ENCODE results near the gene GSTT2B.
"Not testable (repeated sequence)": the region's sequence is repeated elsewhere in the genome, so short reads cannot be mapped to it uniquely, and the experiment has no call there.

Gene GSTT2B

DNA sequence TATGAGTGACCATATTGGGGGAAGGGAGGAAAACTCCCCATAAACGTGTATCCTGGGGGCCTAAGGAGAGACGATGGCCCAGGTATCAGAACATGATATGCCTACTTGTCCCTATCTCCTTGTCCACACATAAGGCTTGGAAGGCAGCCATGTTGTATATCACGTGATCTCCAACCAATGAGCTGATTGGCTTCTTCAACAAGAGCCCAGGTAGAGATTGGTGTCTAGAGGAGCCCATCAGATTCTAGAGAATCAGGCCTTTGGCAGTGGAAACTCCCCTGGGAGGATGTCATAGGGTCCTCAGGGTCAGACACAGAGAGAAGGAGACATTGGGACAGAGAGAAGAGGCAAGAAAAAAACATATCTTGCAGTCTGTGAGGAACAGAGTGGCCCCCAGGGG is 13.6 kb downstream of the GSTT2B start:
- not testable (repeated sequence) for DNase-seq, ATAC-seq

DNA sequence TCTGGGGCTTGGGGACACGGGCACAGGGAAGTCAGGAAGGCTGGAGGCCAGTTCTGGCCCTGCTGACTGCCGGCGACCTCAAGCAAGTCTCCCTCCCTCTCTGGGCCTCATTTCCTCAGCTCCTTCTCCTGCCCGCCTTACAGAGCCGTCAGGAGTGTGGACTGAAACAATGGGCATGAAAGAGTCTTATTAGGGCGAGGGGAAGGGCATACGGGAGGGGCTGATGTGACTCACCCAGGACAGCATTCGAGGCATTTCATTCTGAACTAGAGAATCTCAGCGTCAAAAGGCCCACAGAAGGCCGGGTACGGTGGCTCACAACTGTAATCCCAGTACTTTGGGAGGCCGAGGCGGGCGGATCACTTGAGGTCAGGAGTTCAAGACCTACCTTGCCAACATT is 20.8 kb downstream of the GSTT2B start:
- not testable (repeated sequence) for ATAC-seq, DNase-seq

DNA sequence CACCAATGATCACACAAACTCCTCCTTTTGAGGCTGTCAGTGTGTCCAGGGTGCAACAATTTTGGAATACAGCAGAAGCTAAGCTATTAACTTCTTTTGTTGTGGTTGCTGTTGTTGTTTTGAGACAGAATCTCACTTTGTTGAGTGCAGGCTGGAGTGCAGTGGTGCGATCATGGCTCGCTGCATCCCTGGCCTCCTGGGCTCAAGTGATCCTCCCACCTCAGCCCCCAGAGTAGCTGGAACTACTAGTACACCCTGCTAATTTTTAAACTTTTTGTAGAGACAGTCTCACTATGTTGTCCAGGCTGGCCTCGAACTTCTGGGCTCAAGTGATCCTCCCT is 22.0 kb downstream of the GSTT2B start:
- ATAC-seq (no peak), DNase-seq (no peak)

- DNase-seq (no peak), ATAC-seq (no peak)
These were observed 22.5 kb downstream of the GSTT2B start for GRCh38 chr22:23938328-23939016.

GRCh38 chr22:23926561-23926960 is 34.4 kb downstream of the GSTT2B start:
- no peak for DNase-seq

GRCh38 chr22:23925020-23925606 is 35.9 kb downstream of the GSTT2B start:
- DNase-seq (no peak), ATAC-seq (no peak)

More at GRCh38 chr22:23926561-23926960, 34.4 kb downstream of the GSTT2B start:
- no peak for ATAC-seq

- DNase-seq (no peak), ATAC-seq (no peak)
These were observed 38.1 kb downstream of the GSTT2B start for GRCh38 chr22:23922921-23923320.

- ATAC-seq, DNase-seq: not testable (repeated sequence)
These were observed 39.3 kb downstream of the GSTT2B start for GRCh38 chr22:23921586-23922201.

DNA sequence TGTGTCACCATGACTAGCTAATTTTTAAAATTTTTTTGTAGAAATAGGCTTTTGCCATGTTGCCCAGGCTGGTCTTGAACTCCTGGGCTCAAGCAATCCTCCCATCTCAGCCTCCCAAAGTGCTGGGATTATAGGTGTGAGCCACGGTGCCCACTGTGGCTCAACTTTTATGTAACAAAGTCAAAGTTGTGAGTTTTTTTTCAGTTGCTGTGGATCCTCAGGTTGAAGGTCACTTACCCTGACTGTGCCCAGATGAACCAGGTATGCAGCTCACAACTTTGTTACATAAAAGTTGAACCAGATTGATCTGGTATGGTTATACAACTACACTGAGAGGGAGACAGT is 40.8 kb downstream of the GSTT2B start:
- DNase-seq, ATAC-seq: not testable (repeated sequence)

GRCh38 chr22:23915290-23915689 is 45.7 kb downstream of the GSTT2B start:
- ATAC-seq (no peak), DNase-seq (no peak)

DNA sequence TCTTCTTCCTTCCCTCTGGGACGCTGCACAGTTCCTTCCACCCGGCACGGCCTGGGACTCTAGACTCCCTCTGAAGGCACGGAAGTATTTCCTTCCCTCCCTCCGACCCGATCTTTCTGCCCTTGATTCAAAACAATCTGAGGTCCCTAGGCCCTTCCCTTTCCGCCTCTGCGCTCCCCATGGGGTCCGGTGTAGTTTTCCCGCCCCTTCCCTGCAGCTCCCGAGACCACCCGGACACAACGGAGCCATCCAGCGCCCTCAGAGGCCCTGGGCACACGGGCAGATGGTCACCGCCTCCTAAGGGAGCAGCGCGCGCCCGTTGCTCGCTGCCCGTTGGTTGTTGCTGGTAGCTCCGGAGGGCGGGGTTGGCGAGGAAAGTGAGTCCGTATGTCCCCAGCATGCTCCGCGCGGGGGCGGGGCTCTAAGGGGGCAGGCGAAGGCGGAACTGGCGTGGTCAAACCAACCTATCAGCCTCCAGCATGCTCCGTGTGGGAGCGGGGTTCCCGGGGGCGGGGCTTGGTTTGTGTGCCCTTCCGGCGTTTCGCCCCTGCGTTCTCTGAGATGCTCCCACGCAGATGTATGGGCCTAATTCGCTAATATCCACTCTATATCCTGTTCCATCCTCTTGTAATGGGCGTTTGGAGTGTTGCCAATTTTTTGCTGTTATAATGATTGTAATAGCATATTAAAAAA is 47.2 kb downstream of the GSTT2B start:
- DNase-seq (peak; percentile 100), ATAC-seq (peak; percentile 100)

- peak; percentile 26 for ATAC-seq
- DNase-seq, result peak; percentile 37
These were observed 47.7 kb downstream of the GSTT2B start for GRCh38 chr22:23913306-23913660.

DNA sequence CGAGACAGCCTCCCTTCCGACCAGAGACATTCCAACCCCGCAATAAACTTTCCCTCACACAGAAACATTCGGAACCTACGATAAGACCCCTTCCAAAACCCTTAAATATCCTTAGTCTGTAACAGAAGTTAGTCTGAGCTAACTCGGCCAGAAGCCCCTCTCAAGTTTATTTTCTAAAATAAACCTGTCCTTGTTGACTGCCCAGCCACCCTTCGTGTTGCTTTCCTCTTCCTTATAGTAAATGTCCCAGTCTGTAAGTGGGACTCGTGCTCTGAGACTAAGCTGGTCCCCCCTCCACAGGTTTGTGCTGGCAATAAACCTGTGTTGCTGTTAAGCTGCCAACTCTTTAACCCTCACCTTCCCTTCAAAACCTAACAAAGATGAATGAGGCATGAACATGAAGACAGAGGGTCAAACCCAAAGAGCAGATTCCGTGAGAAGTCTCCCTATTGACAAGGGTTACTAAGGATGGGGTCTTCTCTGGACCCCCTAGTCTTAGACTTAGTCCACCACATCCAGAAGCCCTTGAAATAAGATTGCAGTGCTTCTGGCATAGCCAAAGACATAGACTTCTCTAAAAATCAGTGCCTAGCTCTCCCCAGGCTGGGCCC is 48.6 kb downstream of the GSTT2B start:
- ATAC-seq, result no peak
- DNase-seq, result no peak

GRCh38 chr22:23911318-23911980 is 49.5 kb downstream of the GSTT2B start:
- DNase-seq, result no peak
- no peak for ATAC-seq

GRCh38 chr22:23910496-23911190 is 50.4 kb downstream of the GSTT2B start:
- ATAC-seq (no peak), DNase-seq (no peak)

DNA sequence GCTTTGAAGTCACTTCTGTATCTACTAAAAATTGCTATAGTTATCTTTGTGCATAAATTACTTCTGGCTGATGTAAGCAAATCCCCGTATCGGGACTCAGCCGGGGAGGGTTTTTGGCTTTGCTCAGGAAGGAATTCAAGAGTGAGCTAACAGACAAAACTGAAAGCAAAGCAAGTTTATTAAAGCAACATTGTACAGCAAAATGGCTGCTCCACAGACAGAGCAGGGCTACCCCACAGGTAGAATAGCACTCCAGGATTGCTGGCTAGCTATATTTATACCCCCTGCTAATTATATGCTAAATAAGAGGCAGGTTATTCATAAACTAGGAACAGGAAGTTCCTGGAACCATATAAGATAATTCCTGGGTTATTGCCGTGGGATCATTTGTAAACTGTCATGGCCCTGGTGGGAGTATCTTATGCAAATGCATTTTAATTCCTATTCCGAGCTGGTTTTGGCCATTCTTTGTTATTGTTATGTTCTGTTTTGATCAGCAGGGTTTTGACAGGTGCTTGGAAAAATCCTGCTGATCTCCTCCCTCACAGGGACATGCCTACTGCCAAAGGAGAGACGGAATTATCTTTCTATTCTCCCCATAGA is 51.6 kb downstream of the GSTT2B start:
- no peak for ATAC-seq
- DNase-seq, result no peak

DNA sequence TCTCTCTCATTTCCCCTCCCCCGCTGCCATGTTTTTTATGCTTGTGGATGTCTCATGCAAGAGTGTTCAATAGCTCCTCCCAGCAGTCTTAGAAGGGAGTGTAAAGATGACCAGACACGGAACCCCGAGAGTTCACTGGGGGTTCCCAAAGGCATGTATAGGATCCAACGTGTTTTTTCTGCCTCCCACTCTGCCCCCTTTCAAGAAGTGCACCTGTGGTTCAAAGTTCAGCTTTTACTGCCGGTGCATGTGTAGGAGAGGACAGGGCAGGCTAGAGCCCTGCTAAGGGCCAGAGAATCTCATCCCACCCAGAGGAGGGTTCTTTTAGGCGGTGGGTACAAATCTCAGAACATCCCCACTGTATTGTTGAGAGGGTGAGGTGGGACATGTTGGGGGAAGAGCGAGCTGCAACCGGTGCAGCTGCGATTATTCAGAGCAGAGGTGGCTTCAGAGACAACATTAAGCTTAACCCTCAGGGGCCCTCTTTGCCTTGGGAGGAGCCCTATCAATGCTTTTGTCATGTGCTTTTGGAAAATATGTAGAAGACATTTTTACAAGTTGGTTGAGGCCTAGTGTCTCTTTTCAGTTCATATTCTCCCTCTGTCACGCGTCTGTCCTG is 52.3 kb downstream of the GSTT2B start:
- DNase-seq, result no peak
- ATAC-seq, result no peak

DNA sequence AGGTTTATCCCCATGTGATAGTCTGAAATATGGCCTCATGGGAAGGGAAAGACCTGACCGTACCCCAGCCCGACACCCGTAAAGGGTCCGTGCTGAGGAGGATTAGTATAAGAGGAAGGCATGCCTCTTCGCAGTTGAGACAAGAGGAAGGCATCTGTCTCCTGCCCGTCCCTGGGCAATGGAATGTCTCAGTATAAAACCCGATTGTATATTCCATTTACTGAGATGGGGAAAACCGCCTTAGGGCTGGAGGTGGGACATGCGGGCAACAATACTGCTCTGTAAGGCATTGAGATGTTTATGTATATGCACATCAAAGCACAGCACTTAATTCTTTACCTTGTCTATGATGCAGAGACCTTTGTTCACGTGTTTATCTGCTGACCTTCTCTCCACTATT is 53.6 kb downstream of the GSTT2B start:
- not testable (repeated sequence) for ATAC-seq, DNase-seq

Data from stimulated activated naive CD8-positive, alpha-beta T cell treated with anti-CD3 and anti-CD28 coated beads, Interleukin-15, Interleukin-2, amounts not matched to agents 100 U/mL and 50 U/mL, for 24 hours (primary cell).